ENCODE data around the gene TEAD3.

Gene TEAD3

GRCh38 chr6:35443341-35444030 lies 53.4 kb downstream of the TEAD3 start:
- peak overlapping the region in 1 of 2 experiments; percentile 37 for H2BK12ac ChIP-seq (ENCODE audit: low read length in 2 of 2)
- no peak overlapping the region for H3K14ac ChIP-seq (ENCODE audit: low read length in 2 of 2)
- 95% methylated on average over 7 of the region's 9 CpGs for WGBS
- H3K4me1 ChIP-seq (ENCODE audit: control insufficient read depth, insufficient read depth, low read depth, low read length): peaks cover 4% of the 10 kb centered on the region
- no peak overlapping the region for H3K23ac ChIP-seq (ENCODE audit: low read length in 2 of 2)
- H3K4me2 ChIP-seq (ENCODE audit: low read length, poor library complexity, severe bottlenecking): no peak overlapping the region
- H2BK5ac ChIP-seq (ENCODE audit: low read depth, low read length, poor library complexity, severe bottlenecking): no peak overlapping the region
- no peak overlapping the region for H4K8ac ChIP-seq (ENCODE audit: low read length)
- H4K91ac ChIP-seq (ENCODE audit: low read length): peak overlapping the region; percentile 34
- H3K9ac ChIP-seq (ENCODE audit: low read length): no peak overlapping the region
- no peak overlapping the region for H3K18ac ChIP-seq (ENCODE audit: low read depth in 1 of 2, low read length in 2 of 2)
- no peak overlapping the region for H2BK120ac ChIP-seq (ENCODE audit: low read depth, low read length)
- no peaks in the 10 kb centered on the region for H3K36me3 ChIP-seq (ENCODE audit: control insufficient read depth in 1 of 2, insufficient read depth in 2 of 2, low read depth in 1 of 2, low read length in 2 of 2)
- H2AFZ ChIP-seq (ENCODE audit: low read depth, low read length): no peak overlapping the region
- H3K9me3 ChIP-seq (ENCODE audit: control insufficient read depth, low read length): no peaks in the 10 kb centered on the region
- DNase-seq: no peak
- H3K4me3 ChIP-seq (ENCODE audit: insufficient read depth in 1 of 2, low read depth in 1 of 2, low read length in 2 of 2): no peak overlapping the region
- no peak overlapping the region for H3K27ac ChIP-seq (ENCODE audit: low read length, poor library complexity, severe bottlenecking)
- H3K79me1 ChIP-seq (replicated peaks; ENCODE audit: low read length, poor library complexity, severe bottlenecking): no peaks in the 10 kb centered on the region
- peaks cover 0 to 3% of the 10 kb centered on the region in 2 experiments for H3K27me3 ChIP-seq (ENCODE audit: control insufficient read depth in 1 of 2, insufficient read depth in 1 of 2, low read length in 2 of 2)
- H3K4ac ChIP-seq (ENCODE audit: low read depth in 1 of 2, low read length in 2 of 2): no peak overlapping the region
- H2AK5ac ChIP-seq (ENCODE audit: low read length, severe bottlenecking): no peak overlapping the region
- no peak overlapping the region for H2BK15ac ChIP-seq (ENCODE audit: low read depth, poor library complexity, severe bottlenecking)

GRCh38 chr6:35442693-35443092 lies 54.2 kb downstream of the TEAD3 start:
- Histone ChIP-seq H3K27ac (ENCODE audit: low read length, poor library complexity, severe bottlenecking) (no peak overlapping the region), H3K9ac (ENCODE audit: low read length) (no peak overlapping the region), H2AK5ac (ENCODE audit: low read length, severe bottlenecking) (no peak overlapping the region), H3K36me3 (ENCODE audit: control insufficient read depth in 1 of 2, insufficient read depth in 2 of 2, low read depth in 1 of 2, low read length in 2 of 2) (no peaks in the 10 kb centered on the region), H3K14ac (ENCODE audit: low read length in 2 of 2) (no peak overlapping the region), H3K4me1 (ENCODE audit: control insufficient read depth, insufficient read depth, low read depth, low read length) (peaks cover 4% of the 10 kb centered on the region), H3K4me2 (ENCODE audit: low read length, poor library complexity, severe bottlenecking) (no peak overlapping the region), H2BK120ac (ENCODE audit: low read depth, low read length) (no peak overlapping the region), H3K23ac (ENCODE audit: low read length in 2 of 2) (no peak overlapping the region), H4K8ac (ENCODE audit: low read length) (no peak overlapping the region), H3K4ac (ENCODE audit: low read depth in 1 of 2, low read length in 2 of 2) (no peak overlapping the region), H3K79me1 (replicated peaks; ENCODE audit: low read length, poor library complexity, severe bottlenecking) (no peaks in the 10 kb centered on the region), H2BK5ac (ENCODE audit: low read depth, low read length, poor library complexity, severe bottlenecking) (no peak overlapping the region), H3K27me3 (ENCODE audit: control insufficient read depth in 1 of 2, insufficient read depth in 1 of 2, low read length in 2 of 2) (peaks cover 0 to 3% of the 10 kb centered on the region in 2 experiments), H4K91ac (ENCODE audit: low read length) (no peak overlapping the region), H2BK15ac (ENCODE audit: low read depth, poor library complexity, severe bottlenecking) (no peak overlapping the region), H3K18ac (ENCODE audit: low read depth in 1 of 2, low read length in 2 of 2) (no peak overlapping the region), H2AFZ (ENCODE audit: low read depth, low read length) (no peak overlapping the region), H3K9me3 (ENCODE audit: control insufficient read depth, low read length) (no peaks in the 10 kb centered on the region), H3K4me3 (ENCODE audit: insufficient read depth in 1 of 2, low read depth in 1 of 2, low read length in 2 of 2) (no peak overlapping the region), H2BK12ac (ENCODE audit: low read length in 2 of 2) (no peak overlapping the region)
- no peak for DNase-seq
- 93% methylated on average over 5 of the region's 5 CpGs for WGBS

- H3K9me3 ChIP-seq (ENCODE audit: control insufficient read depth, low read length): no peaks in the 10 kb centered on the region
- H3K79me1 ChIP-seq (replicated peaks; ENCODE audit: low read length, poor library complexity, severe bottlenecking): no peaks in the 10 kb centered on the region
- no peak overlapping the region for H3K4me2 ChIP-seq (ENCODE audit: low read length, poor library complexity, severe bottlenecking)
- H2AK5ac ChIP-seq (ENCODE audit: low read length, severe bottlenecking): peak overlapping the region; percentile 53
- H3K4ac ChIP-seq (ENCODE audit: low read depth in 1 of 2, low read length in 2 of 2): no peak overlapping the region
- H2BK5ac ChIP-seq (ENCODE audit: low read depth, low read length, poor library complexity, severe bottlenecking): no peak overlapping the region
- H3K4me1 ChIP-seq (ENCODE audit: control insufficient read depth, insufficient read depth, low read depth, low read length): peaks cover 4% of the 10 kb centered on the region
- no peak overlapping the region for H3K9ac ChIP-seq (ENCODE audit: low read length)
- no peak for DNase-seq
- 93% methylated on average over 4 of the region's 4 CpGs for WGBS
- no peak overlapping the region for H3K23ac ChIP-seq (ENCODE audit: low read length in 2 of 2)
- H3K18ac ChIP-seq (ENCODE audit: low read depth in 1 of 2, low read length in 2 of 2): no peak overlapping the region
- H2BK120ac ChIP-seq (ENCODE audit: low read depth, low read length): no peak overlapping the region
- no peaks in the 10 kb centered on the region for H3K36me3 ChIP-seq (ENCODE audit: control insufficient read depth in 1 of 2, insufficient read depth in 2 of 2, low read depth in 1 of 2, low read length in 2 of 2)
- H3K4me3 ChIP-seq (ENCODE audit: insufficient read depth in 1 of 2, low read depth in 1 of 2, low read length in 2 of 2): no peak overlapping the region
- H4K8ac ChIP-seq (ENCODE audit: low read length): no peak overlapping the region
- H2BK15ac ChIP-seq (ENCODE audit: low read depth, poor library complexity, severe bottlenecking): no peak overlapping the region
- H3K14ac ChIP-seq (ENCODE audit: low read length in 2 of 2): no peak overlapping the region
- no peak overlapping the region for H2BK12ac ChIP-seq (ENCODE audit: low read length in 2 of 2)
- no peaks in the 10 kb centered on the region for H3K27me3 ChIP-seq (ENCODE audit: control insufficient read depth in 1 of 2, insufficient read depth in 1 of 2, low read length in 2 of 2)
- no peak overlapping the region for H4K91ac ChIP-seq (ENCODE audit: low read length)
- H2AFZ ChIP-seq (ENCODE audit: low read depth, low read length): no peak overlapping the region
- H3K27ac ChIP-seq (ENCODE audit: low read length, poor library complexity, severe bottlenecking): no peak overlapping the region
Observed at GRCh38 chr6:35441642-35442041, 55.2 kb downstream of the TEAD3 start.

- no peak overlapping the region for H3K4me3 ChIP-seq (ENCODE audit: insufficient read depth in 1 of 2, low read depth in 1 of 2, low read length in 2 of 2)
- 79% methylated on average over 3 of the region's 3 CpGs for WGBS
Observed at GRCh38 chr6:35441205-35441604, 55.7 kb downstream of the TEAD3 start.

More at GRCh38 chr6:35441205-35441604, 55.7 kb downstream of the TEAD3 start:
- Histone ChIP-seq H2AFZ (ENCODE audit: low read depth, low read length) (no peak overlapping the region), H3K23ac (ENCODE audit: low read length in 2 of 2) (no peak overlapping the region), H2BK15ac (ENCODE audit: low read depth, poor library complexity, severe bottlenecking) (no peak overlapping the region), H2BK5ac (ENCODE audit: low read depth, low read length, poor library complexity, severe bottlenecking) (no peak overlapping the region), H4K91ac (ENCODE audit: low read length) (no peak overlapping the region), H2BK120ac (ENCODE audit: low read depth, low read length) (peak overlapping the region; percentile 6), H3K9me3 (ENCODE audit: control insufficient read depth, low read length) (no peaks in the 10 kb centered on the region), H3K79me1 (replicated peaks; ENCODE audit: low read length, poor library complexity, severe bottlenecking) (no peaks in the 10 kb centered on the region), H4K8ac (ENCODE audit: low read length) (no peak overlapping the region), H3K27me3 (ENCODE audit: control insufficient read depth in 1 of 2, insufficient read depth in 1 of 2, low read length in 2 of 2) (no peaks in the 10 kb centered on the region), H3K36me3 (ENCODE audit: control insufficient read depth in 1 of 2, insufficient read depth in 2 of 2, low read depth in 1 of 2, low read length in 2 of 2) (no peaks in the 10 kb centered on the region), H2BK12ac (ENCODE audit: low read length in 2 of 2) (no peak overlapping the region), H3K18ac (ENCODE audit: low read depth in 1 of 2, low read length in 2 of 2) (no peak overlapping the region), H3K4me1 (ENCODE audit: control insufficient read depth, insufficient read depth, low read depth, low read length) (peaks cover 4% of the 10 kb centered on the region), H3K14ac (ENCODE audit: low read length in 2 of 2) (no peak overlapping the region), H3K4me2 (ENCODE audit: low read length, poor library complexity, severe bottlenecking) (no peak overlapping the region), H3K27ac (ENCODE audit: low read length, poor library complexity, severe bottlenecking) (no peak overlapping the region), H3K4ac (ENCODE audit: low read depth in 1 of 2, low read length in 2 of 2) (no peak overlapping the region), H2AK5ac (ENCODE audit: low read length, severe bottlenecking) (peak overlapping the region; percentile 53), H3K9ac (ENCODE audit: low read length) (no peak overlapping the region)
- DNase-seq: no peak
